Nephron (organoid): Measurements from ENCODE around the gene CCDC73.
A peak's percentile ranks its signal among the peaks of the same experiment; 100 is the strongest.

Source experiments
- H3K27ac Mint-ChIP-seq, 3 experiments: 2 replicates each; pipeline ENCODE4 v1.8.0; 2020; ENCODE audit warnings: mixed read lengths in 3 of 3, mild to moderate bottlenecking in 2 of 3, moderate library complexity in 1 of 3
- H3K27me3 Mint-ChIP-seq: 2 replicates; pipeline ENCODE4 v1.8.0; 2021; ENCODE audit warnings: low read depth, mild to moderate bottlenecking, moderate library complexity, mixed read lengths
- H3K36me3 Mint-ChIP-seq: 2 replicates; pipeline ENCODE4 v1.8.0; 2020; ENCODE audit warnings: low read depth, mixed read lengths
- H3K4me1 Mint-ChIP-seq: 2 replicates; pipeline ENCODE4 v1.8.0; 2020; ENCODE audit warnings: mixed read lengths
- H3K4me3 Mint-ChIP-seq, 3 experiments: 2 replicates each; pipeline ENCODE4 v1.8.0; 2020; ENCODE audit warnings: mild to moderate bottlenecking in 3 of 3, mixed read lengths in 3 of 3, moderate library complexity in 2 of 3
- H3K9me3 Mint-ChIP-seq: 2 replicates; pipeline ENCODE4 v1.8.0; 2020; ENCODE audit warnings: mixed read lengths
- TF ChIP-seq, protein P1 (sequence below), 3 experiments: fragments of 200-600 bp; sonication (generic); IDR thresholded peaks; one replicate each; pipeline ENCODE4 v1.5.0; 2021; ENCODE audit warnings: antibody characterized with exemption in 3 of 3; ENCODE audit not compliant: unreplicated experiment in 3 of 3

Gene CCDC73

DNA sequence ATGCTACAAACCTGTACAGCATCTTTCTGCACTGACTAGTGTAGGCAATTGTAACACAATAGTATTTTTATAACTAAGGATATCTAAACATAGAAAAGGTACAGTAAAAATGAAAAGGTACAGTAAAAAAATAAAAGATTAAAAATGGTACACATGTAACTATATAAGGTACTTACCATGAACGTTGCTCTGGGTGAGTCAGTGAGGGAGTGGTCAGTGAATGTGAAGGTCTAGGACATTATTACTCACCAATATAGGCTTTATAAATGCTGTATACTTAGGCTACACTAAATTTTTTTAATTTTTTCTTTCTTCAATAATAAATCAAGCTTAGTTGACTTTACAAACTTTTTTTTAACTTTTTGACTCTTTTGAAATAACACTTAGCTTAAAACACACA is 150.9 kb downstream of the CCDC73 start:
- no peaks in the 10 kb centered on the region for H3K36me3 Mint-ChIP-seq
- H3K27me3 Mint-ChIP-seq = no peaks in the 10 kb centered on the region
- no peaks in the 10 kb centered on the region for H3K9me3 Mint-ChIP-seq

DNA sequence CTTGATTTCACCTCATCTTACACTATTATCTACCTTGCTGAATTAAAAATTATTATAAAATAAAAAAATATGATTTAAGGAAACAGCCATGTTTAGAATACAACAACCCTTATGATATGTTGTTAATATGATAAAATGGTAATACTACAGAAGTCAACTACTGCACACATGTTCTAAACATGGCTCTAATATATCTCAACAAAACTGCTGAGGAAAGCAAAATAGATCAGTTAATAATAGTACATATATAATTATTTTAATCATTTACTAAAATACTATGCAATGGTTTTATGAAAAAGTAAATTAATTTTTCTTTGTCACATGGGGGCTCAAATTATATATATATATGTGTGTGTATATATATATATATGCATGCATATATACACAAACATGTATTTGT is 153.1 kb downstream of the CCDC73 start:
- Mint-ChIP-seq H3K9me3 (no peaks in the 10 kb centered on the region), H3K36me3 (no peaks in the 10 kb centered on the region), H3K4me1 (no peaks in the 10 kb centered on the region), H3K27ac (no peak overlapping the region), H3K27me3 (no peaks in the 10 kb centered on the region), H3K4me3 (no peak overlapping the region)
- TF ChIP-seq, protein P1, sequence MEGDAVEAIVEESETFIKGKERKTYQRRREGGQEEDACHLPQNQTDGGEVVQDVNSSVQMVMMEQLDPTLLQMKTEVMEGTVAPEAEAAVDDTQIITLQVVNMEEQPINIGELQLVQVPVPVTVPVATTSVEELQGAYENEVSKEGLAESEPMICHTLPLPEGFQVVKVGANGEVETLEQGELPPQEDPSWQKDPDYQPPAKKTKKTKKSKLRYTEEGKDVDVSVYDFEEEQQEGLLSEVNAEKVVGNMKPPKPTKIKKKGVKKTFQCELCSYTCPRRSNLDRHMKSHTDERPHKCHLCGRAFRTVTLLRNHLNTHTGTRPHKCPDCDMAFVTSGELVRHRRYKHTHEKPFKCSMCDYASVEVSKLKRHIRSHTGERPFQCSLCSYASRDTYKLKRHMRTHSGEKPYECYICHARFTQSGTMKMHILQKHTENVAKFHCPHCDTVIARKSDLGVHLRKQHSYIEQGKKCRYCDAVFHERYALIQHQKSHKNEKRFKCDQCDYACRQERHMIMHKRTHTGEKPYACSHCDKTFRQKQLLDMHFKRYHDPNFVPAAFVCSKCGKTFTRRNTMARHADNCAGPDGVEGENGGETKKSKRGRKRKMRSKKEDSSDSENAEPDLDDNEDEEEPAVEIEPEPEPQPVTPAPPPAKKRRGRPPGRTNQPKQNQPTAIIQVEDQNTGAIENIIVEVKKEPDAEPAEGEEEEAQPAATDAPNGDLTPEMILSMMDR (IDR thresholded peaks at IDR 0.05; ENCODE audit: unreplicated experiment in 3 of 3) = no peak

More for the DNA sequence above, 150.9 kb downstream of the CCDC73 start:
- no peak overlapping the region for H3K4me3 Mint-ChIP-seq
- TF ChIP-seq, protein P1 (IDR thresholded peaks at IDR 0.05; ENCODE audit: unreplicated experiment in 3 of 3) = no peak
- H3K4me1 Mint-ChIP-seq = no peaks in the 10 kb centered on the region
- no peak overlapping the region for H3K27ac Mint-ChIP-seq

DNA sequence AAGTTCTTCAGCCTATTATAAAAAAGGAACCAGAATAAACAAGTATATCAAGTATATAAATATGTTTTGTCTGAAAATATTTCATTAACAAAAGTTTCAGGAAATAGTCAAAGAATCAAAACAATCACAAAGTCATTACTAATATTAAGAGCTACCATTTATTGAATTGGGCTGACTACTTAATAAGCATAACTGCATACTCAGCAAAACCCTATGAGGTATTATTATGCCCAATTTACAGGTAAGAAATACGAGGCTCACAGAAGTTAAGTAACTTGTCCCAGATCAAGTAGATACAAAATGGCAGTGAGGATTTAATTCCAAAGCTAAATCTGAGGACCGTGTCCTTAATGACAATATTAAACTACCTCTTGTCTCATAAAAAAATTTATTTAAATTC is 158.6 kb downstream of the CCDC73 start:
- TF ChIP-seq, protein P1 (IDR thresholded peaks at IDR 0.05; ENCODE audit: unreplicated experiment in 3 of 3) = no peak
- H3K9me3 Mint-ChIP-seq = no peaks in the 10 kb centered on the region
- H3K27ac Mint-ChIP-seq = no peak overlapping the region
- peaks cover 7% of the 10 kb centered on the region for H3K27me3 Mint-ChIP-seq
- no peak overlapping the region for H3K4me3 Mint-ChIP-seq
- H3K4me1 Mint-ChIP-seq = no peaks in the 10 kb centered on the region
- no peaks in the 10 kb centered on the region for H3K36me3 Mint-ChIP-seq

DNA sequence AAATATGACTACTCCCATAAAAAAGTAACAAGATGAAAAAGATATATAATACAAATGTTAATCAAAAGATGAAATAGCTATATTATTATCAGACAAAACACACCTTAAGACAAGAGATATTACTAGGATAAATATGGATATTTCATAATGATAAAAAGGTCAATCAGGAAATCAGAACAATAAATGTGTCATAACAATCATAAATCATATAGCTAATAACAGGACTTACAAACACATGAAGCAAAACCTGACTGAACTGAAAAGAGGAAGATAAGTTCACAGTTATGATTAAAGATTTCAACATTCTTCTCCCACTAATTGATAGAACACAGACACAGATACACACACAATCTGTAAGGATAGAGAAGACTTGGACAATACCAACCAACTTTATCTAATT is 163.6 kb downstream of the CCDC73 start:
- TF ChIP-seq, protein P1 (IDR thresholded peaks at IDR 0.05; ENCODE audit: unreplicated experiment in 3 of 3) = no peak
- Mint-ChIP-seq H3K27ac (no peak overlapping the region), H3K36me3 (no peaks in the 10 kb centered on the region), H3K4me1 (no peaks in the 10 kb centered on the region), H3K4me3 (no peak overlapping the region), H3K9me3 (no peaks in the 10 kb centered on the region), H3K27me3 (peaks cover 7% of the 10 kb centered on the region)

- Mint-ChIP-seq H3K27me3 (peaks cover 9% of the 10 kb centered on the region), H3K9me3 (peaks cover 13% of the 10 kb centered on the region), H3K4me3 (no peak overlapping the region), H3K4me1 (peaks cover 17% of the 10 kb centered on the region), H3K27ac (no peak overlapping the region), H3K36me3 (no peaks in the 10 kb centered on the region)
- TF ChIP-seq, protein P1 (IDR thresholded peaks at IDR 0.05; ENCODE audit: unreplicated experiment in 3 of 3) = no peak
Measured at GRCh38 chr11:32616903-32617302, 177.6 kb downstream of the CCDC73 start.

DNA sequence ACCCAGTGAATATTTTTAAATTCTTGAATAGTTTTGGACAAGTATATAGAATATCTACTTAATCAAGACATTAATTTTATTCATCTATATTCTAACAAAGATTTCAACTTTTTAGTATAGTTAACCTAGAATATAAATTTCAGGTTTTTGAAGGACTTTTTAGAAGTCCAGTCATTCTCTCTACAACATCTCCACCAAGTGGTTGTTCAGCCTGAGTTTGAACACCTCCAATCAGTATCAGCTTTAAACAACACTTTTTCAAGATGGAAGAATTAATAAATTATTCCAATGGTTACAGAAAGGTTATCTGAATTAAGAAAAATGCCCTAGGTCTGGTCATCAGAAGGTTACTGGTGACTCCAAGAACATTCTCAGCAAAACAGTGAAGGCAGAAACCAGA is 179.0 kb downstream of the CCDC73 start:
- Mint-ChIP-seq H3K27me3 (peaks cover 9% of the 10 kb centered on the region), H3K4me1 (peaks cover 23% of the 10 kb centered on the region), H3K36me3 (peaks cover 6% of the 10 kb centered on the region), H3K9me3 (peaks cover 12% of the 10 kb centered on the region), H3K4me3 (no peak overlapping the region), H3K27ac (no peak overlapping the region)
- TF ChIP-seq, protein P1 (IDR thresholded peaks at IDR 0.05; ENCODE audit: unreplicated experiment in 3 of 3) = peak; percentile 62 to 69 (median 67)
